Endothelial cell of umbilical vein (primary cell): ENCODE data around the gene NSD2. TPM values are rescaled to one million over a fixed set of nuclear protein-coding genes. Genes with fewer than 3 reads are reported as not detected.

ENCODE experiments used
- BruUV-seq: library from RNA; stranded (reverse); fragments of 400-500 nt; replicated peaks from 2 replicates; lab custom pipeline; 2021; lab: Mats Ljungman, UMichigan
- CTCF ChIA-PET: fragments of 300-600, 350-600 bp; sonication (Branson Sonifier 250); formaldehyde crosslinking; loops from one replicate; lab custom pipeline; 2021; ENCODE audit warnings: antibody characterized with exemption, inconsistent platforms; lab: Charles Lee
- POLR2A ChIA-PET: fragments of 300-600, 350-600 bp; sonication (Branson Sonifier 250); formaldehyde crosslinking; loops from one replicate; lab custom pipeline; 2021; ENCODE audit warnings: antibody characterized with exemption, inconsistent platforms; lab: Charles Lee
- DNase-seq: peaks from one replicate; pipeline ENCODE4 v3.0.0-alpha.2; 2011; ENCODE audit warnings: low read depth, low spot score
- FAIRE-seq: peaks from 2 replicates; lab custom pipeline; 2011; peaks lifted over from hg19 to GRCh38; lab: Jason Lieb, UNC
- H2AFZ ChIP-seq: 2 replicates; pipeline ENCODE4 v1.6.0; 2012; ENCODE audit warnings: low read depth, low read length, control low read depth, inconsistent platforms
- H3K27ac ChIP-seq: 2 replicates; pipeline ENCODE4 v1.5.1; 2011; ENCODE audit warnings: low read depth, mild to moderate bottlenecking, control low read depth, low read length, moderate library complexity; ENCODE audit not compliant: insufficient read depth
- H3K27me3 ChIP-seq, 2 experiments: 2 replicates each; pipeline versions ENCODE4 v1.6.0 to v1.6.1; 2011; ENCODE audit warnings: low read length in 2 of 2, mixed read lengths in 1 of 2; ENCODE audit not compliant: control insufficient read depth in 2 of 2, insufficient read depth in 2 of 2
- H3K36me3 ChIP-seq, 2 experiments: 2 replicates in 1 of 2; 3 replicates in 1 of 2; pipeline ENCODE4 v1.5.1; 2011; ENCODE audit warnings: low read length in 2 of 2, mild to moderate bottlenecking in 1 of 2, moderate library complexity in 1 of 2; ENCODE audit not compliant: control insufficient read depth in 2 of 2, insufficient read depth in 2 of 2; ENCODE audit errors: extremely low read depth in 1 of 2
- H3K4me1 ChIP-seq: 3 replicates; pipeline ENCODE4 v1.5.1; 2011; ENCODE audit warnings: mild to moderate bottlenecking, low read length; ENCODE audit not compliant: control insufficient read depth, insufficient read depth; ENCODE audit errors: extremely low read depth
- H3K4me2 ChIP-seq: 2 replicates; pipeline ENCODE4 v1.6.1; 2011; ENCODE audit warnings: low read length, control low read depth, mixed read lengths; ENCODE audit not compliant: insufficient read depth
- H3K4me3 ChIP-seq, 3 experiments: fragments of 200-600 bp in 1 of 3; sonication (generic), shearing (Covaris generic) in 1 of 3; replicated peaks in 1 of 3; 2 replicates each; pipeline ENCODE4 v1.5.1; 2011 to 2016; ENCODE audit warnings: control low read depth in 3 of 3, low read length in 3 of 3, mild to moderate bottlenecking in 2 of 3, inconsistent platforms in 1 of 3, low read depth in 1 of 3, moderate library complexity in 1 of 3; ENCODE audit not compliant: insufficient read depth in 1 of 3
- H3K79me2 ChIP-seq: 2 replicates; pipeline ENCODE4 v1.6.0; 2012; ENCODE audit warnings: low read length, inconsistent platforms; ENCODE audit not compliant: control insufficient read depth, insufficient read depth
- H3K9ac ChIP-seq: replicated peaks from 2 replicates; pipeline ENCODE3; 2011; ENCODE audit warnings: low read length, control low read depth; ENCODE audit not compliant: insufficient read depth; ENCODE audit errors: extremely low read depth
- H3K9me1 ChIP-seq: replicated peaks from 3 replicates; pipeline ENCODE4 v1.6.0; 2011; ENCODE audit warnings: mild to moderate bottlenecking, low read length; ENCODE audit not compliant: control insufficient read depth, insufficient read depth; ENCODE audit errors: extremely low read depth
- H3K9me3 ChIP-seq: replicated peaks from 2 replicates; pipeline ENCODE4 v1.5.1; 2012; ENCODE audit warnings: low read length, inconsistent platforms; ENCODE audit not compliant: control insufficient read depth, insufficient read depth
- H4K20me1 ChIP-seq: replicated peaks from 2 replicates; pipeline ENCODE3; 2011; ENCODE audit warnings: mild to moderate bottlenecking, low read length; ENCODE audit not compliant: control insufficient read depth, insufficient read depth; ENCODE audit errors: extremely low read depth
- CTCF ChIP-seq, 2 donors: IDR thresholded peaks; 1 replicate in 1 of 2; 2 replicates in 1 of 2; pipeline ENCODE4 v1.5.1; 2011; ENCODE audit warnings: low read length in 2 of 2, mild to moderate bottlenecking in 2 of 2, moderate library complexity in 2 of 2, control low read depth in 1 of 2, inconsistent platforms in 1 of 2, low read depth in 1 of 2; ENCODE audit not compliant: insufficient read depth in 1 of 2; ENCODE audit errors: extremely low read depth in 1 of 2
- EZH2 ChIP-seq: IDR thresholded peaks from 2 replicates; pipeline ENCODE4 v1.6.1; 2012; ENCODE audit warnings: borderline replicate concordance, low read depth, mild to moderate bottlenecking, moderate library complexity, low read length, inconsistent platforms; ENCODE audit not compliant: severe bottlenecking
- GATA2 ChIP-seq: IDR thresholded peaks from 2 replicates; pipeline ENCODE4 v1.7.0; 2011; ENCODE audit warnings: low read depth, mild to moderate bottlenecking, moderate library complexity, mixed read lengths, low read length; ENCODE audit not compliant: insufficient read length, insufficient read depth
- JUN ChIP-seq: IDR thresholded peaks from 2 replicates; pipeline ENCODE4 v1.6.1; 2011; ENCODE audit warnings: borderline replicate concordance, low read depth; ENCODE audit not compliant: insufficient read length, insufficient read depth
- MAX ChIP-seq: IDR thresholded peaks from 2 replicates; pipeline ENCODE4 v1.6.1; 2011; ENCODE audit not compliant: insufficient read depth, insufficient read length
- POLR2A ChIP-seq: IDR thresholded peaks from 2 replicates; pipeline ENCODE4 v1.6.1; 2012; ENCODE audit warnings: low read depth, mild to moderate bottlenecking, control low read depth, low read length
- POLR2AphosphoS5 ChIP-seq: IDR thresholded peaks from 2 replicates; pipeline ENCODE4 v1.6.1; 2012; ENCODE audit warnings: low read depth, mild to moderate bottlenecking, control low read depth, low read length, moderate library complexity; ENCODE audit not compliant: insufficient read depth
- dilution Hi-C: fragments of 300-500 bp; cut with MboI; formaldehyde crosslinking; loops from one replicate; pipeline ENCODE4 v1.15.0; 2019; ENCODE audit warnings: low sequenced_read_pairs; ENCODE audit not compliant: extremely low pct_ligation_motif_present
- intact Hi-C: fragments of 100-400 bp; cut with micrococcal nuclease; formaldehyde crosslinking; loops from one replicate; pipeline ENCODE4 v1.10.0; 2022
- polyA plus RNA-seq, 4 experiments: library from polyadenylated mRNA; depleted of rRNA in 3 of 4; stranded (reverse) in 3 of 4; unstranded in 1 of 4; fragments of >200 nt; gene quantifications; 2 replicates each; pipeline versions ENCODE4 v1.2.1 to v1.2.3, GENCODE V29; 2011 to 2012; ENCODE audit warnings: missing spikeins in 1 of 4
- total RNA-seq: library from RNA; stranded (reverse); gene quantifications from 2 replicates; pipeline ENCODE4 v1.2.3, GENCODE V29; 2021

The NSD2 gene
- total and polyA plus RNA-seq, 2 donors (not counting 3 experiments of a cell fraction or from before 2014, with no cell fraction given) = 31.3 to 171 TPM

- Histone ChIP-seq H3K27ac (no peak overlapping the region), H3K9me1 (no peaks in the 10 kb centered on the region), H3K4me1 (no peaks in the 10 kb centered on the region), H2AFZ (no peak overlapping the region), H3K4me3 (no peak overlapping the region), H3K4me2 (no peak overlapping the region), H3K79me2 (peaks cover 27% of the 10 kb centered on the region), H3K9me3 (no peaks in the 10 kb centered on the region), H3K27me3 (no peaks in the 10 kb centered on the region), H4K20me1 (no peaks in the 10 kb centered on the region), H3K36me3 (peaks cover 8 to 27% of the 10 kb centered on the region in 2 experiments), H3K9ac (no peak overlapping the region)
- FAIRE-seq (no peak), DNase-seq (no peak)
- intact Hi-C loops = no loop called here
- ChIA-PET POLR2A (no interaction called here), CTCF (no interaction called here)
- BruUV-seq = no TSS peak
- dilution Hi-C loops = no loop called here
- TF ChIP-seq MAX = no peak
- no peak for TF ChIP-seq JUN
- no peak for TF ChIP-seq CTCF (IDR thresholded peaks at IDR 0.05; ENCODE audit: extremely low read depth in 1 of 2, insufficient read depth in 1 of 2, low read depth in 1 of 2, low read length in 2 of 2)
- TF ChIP-seq POLR2A = no peak
- TF ChIP-seq GATA2 = no peak
- no peak for TF ChIP-seq POLR2AphosphoS5
- no peak for TF ChIP-seq EZH2
Observed at GRCh38 chr4:1945912-1946311, 74.7 kb downstream of the NSD2 start.
